ENCODE results near the gene FES.

FES gene

DNA sequence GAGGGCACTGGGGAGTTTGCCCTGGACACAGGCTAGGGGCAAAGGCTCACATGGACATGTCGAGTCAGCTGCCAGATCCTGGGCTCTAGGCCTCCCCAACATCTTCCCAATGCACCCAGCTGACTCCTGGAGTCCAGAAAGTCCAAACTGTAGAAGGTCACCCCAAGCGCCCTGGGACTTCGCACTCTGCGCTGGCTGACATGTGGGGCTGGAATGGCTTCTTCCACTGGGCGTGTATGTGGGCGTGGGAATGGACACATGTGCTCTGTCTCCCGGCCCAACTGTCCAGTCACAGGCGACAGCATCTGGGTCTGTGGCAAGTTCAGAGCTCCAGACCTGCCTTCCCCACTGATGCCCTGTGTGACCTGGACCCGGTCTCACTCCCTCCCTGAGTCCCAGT is 29.2 kb upstream of the FES start:
- TF ChIP-seq GATA2 (IDR thresholded peaks at IDR 0.05; ENCODE audit: low read depth, low read length) = no peak
- TF ChIP-seq GATA3 (IDR thresholded peaks at IDR 0.05; ENCODE audit: low read depth, low read length) = no peak

DNA sequence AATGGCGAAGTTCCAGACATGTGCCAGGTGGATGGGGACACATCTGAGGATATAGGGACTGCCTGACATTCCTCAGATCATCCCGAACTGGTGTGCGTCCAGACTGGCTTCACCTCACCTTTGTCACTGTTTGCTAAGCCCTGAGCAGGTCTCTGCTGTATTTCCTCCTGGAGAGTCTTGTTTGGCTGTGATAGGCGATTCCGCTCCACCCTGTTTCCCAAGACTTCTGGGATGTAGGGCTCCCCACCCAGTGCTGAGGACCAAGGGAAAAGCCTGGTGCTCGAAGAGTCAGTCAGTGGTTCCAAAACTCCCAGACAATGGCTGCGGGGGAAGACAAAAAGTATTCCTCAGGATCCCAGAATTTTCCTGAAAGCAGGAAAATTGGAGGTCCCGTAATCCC is 27.0 kb upstream of the FES start:
- TF ChIP-seq GATA2 (IDR thresholded peaks at IDR 0.05; ENCODE audit: low read depth, low read length) (no peak), GATA3 (IDR thresholded peaks at IDR 0.05; ENCODE audit: low read depth, low read length) (no peak)

DNA sequence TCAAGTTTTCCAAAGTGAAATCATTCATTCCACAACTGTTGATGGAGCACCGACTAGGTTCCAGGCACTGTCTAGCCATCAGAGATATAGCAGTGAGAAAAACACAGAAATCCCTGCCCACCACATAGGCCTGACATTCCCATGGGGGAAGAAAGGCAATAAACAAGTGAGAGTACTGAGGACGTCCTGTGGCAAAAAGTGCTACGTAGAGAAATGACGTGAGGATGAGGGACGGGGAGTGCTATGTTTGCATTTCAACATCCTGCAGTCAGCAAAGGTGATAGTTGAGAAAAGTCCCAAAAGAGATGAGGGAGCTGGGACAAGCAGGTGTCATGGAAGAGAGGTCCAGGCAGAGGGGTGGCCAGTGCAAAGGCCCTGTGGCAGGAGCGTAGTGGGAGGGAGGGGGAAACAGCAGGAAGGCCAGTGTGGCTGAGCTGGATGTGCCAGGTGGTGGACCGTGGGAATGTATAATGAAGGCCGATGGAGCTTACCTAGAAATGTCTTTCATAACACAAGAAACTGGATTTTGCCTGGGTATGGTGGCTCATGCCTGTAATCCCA is 26.3 kb upstream of the FES start:
- TF ChIP-seq GATA2 (IDR thresholded peaks at IDR 0.05; ENCODE audit: low read depth, low read length) = no peak
- no peak for TF ChIP-seq GATA3 (IDR thresholded peaks at IDR 0.05; ENCODE audit: low read depth, low read length)

DNA sequence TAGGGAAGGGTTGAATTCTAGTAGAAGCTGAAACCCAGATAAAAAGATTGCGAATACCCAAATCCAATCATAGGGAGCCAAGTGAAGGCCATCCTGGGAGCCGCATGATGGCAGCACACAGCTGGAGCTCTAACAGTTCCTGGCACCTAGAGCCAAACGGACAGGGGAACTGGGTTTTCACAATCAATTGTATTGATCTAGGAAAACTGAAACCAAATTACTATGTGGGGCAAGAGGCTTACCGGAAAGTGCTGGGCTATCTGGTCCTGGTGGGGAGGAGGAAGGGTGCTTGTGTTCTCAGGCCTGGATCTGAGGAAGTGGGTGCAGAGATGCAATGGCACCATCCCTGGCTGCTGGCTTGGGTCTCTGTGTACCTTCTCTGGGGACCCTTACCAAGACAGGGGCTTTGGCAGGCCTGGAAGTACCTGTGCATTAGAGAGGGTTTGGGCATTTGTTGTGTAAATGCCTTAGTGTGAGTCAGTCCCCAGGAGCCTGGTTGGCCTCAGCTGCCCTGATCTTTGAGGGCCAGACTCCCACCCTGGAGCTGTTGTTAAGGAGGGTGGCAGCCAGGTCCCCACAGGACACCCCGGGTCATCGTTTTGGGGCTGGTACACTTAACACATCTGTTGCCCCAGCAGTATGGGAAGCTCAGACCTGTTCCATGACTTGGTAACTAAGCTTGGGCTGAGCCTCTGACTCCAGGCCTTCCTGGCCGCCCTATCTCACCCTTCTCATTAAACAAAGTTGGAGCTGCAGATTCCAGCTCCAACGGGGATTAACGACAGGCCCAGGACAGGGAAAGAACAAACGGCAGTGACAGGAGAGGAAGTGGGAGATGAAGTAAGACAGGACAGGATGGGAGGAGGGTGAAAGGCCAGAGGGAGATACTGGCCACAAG is 24.8 kb upstream of the FES start:
- TF ChIP-seq GATA3 (IDR thresholded peaks at IDR 0.05; ENCODE audit: low read depth, low read length) (no peak), GATA2 (IDR thresholded peaks at IDR 0.05; ENCODE audit: low read depth, low read length) (no peak)

DNA sequence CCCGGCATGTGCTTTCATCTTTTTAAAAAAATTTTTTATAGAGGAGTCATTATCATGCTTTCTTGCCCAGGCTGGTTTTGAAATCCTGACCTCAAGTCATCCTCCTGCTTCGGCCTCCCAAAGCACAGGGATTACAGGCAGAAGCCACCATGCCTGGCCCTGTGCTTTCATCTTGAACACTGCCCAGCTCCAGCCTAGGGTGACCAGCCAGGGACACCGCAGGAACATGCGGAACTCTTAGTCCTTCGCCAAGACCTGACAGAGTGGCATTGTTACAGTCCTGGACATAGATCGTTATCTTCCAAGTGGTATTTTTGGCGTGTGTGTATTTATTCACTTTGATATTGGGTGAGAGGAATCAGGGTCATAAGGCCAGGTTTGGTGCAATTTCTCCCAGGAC is 23.9 kb upstream of the FES start:
- TF ChIP-seq GATA3 (IDR thresholded peaks at IDR 0.05; ENCODE audit: low read depth, low read length) = no peak
- TF ChIP-seq GATA2 (IDR thresholded peaks at IDR 0.05; ENCODE audit: low read depth, low read length) = peak; percentile 41; the same call in 1 of the 2 replicates

DNA sequence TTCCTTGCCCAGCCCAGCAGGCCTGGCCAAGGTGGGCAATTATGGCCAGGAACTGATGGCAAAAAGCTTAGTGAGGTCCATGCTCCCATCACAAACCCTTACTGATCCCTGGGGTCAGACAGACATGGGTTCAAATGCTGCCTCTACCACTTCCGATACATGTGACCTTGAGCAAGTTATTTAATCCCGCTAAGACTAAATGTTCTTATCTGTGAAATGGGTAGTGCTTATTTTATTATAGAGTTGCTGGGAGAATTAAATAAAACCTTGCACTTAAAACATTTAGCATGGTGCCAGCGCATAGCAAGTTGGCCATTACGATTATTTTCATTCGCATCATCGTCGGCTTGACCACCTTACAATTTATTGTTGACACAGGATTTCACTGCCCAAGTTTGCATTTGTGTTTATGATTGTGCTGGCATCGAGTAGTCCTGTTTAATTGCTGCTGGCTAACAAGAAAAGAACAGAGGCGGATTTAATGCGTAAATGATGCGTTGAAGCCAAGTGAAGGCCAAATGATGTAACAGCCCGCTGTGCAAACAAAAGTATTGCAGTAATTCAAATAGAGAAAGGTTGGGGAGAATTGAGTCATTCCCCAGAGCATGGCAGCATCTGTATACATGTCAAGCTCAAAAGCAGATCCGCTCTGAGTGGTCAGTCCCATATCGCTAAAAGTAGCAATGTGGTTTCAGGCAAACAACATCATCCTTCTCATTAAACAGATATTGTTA is 23.2 kb upstream of the FES start:
- TF ChIP-seq GATA2 (IDR thresholded peaks at IDR 0.05; ENCODE audit: low read depth, low read length) (no peak), GATA3 (IDR thresholded peaks at IDR 0.05; ENCODE audit: low read depth, low read length) (no peak)

DNA sequence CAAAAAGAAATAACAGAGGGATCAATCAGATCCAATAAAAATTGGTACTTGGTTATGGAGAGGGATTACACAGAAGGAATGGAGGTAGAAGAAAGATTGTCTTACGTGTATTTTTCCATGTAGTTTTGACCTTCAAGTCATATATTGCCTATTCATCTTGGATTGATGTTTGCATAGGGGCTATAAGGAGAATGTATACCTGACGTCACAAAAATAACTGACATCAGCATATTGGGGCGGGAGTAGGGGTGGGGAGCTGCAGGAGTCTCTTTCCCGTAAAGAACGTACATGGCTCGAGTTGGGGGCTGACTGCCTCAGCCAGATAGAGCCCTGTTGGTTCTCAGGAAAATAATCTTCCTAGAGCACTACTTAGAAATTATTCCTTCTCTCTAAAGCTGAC is 21.8 kb upstream of the FES start:
- TF ChIP-seq GATA2 (IDR thresholded peaks at IDR 0.05; ENCODE audit: low read depth, low read length) = no peak
- no peak for TF ChIP-seq GATA3 (IDR thresholded peaks at IDR 0.05; ENCODE audit: low read depth, low read length)

DNA sequence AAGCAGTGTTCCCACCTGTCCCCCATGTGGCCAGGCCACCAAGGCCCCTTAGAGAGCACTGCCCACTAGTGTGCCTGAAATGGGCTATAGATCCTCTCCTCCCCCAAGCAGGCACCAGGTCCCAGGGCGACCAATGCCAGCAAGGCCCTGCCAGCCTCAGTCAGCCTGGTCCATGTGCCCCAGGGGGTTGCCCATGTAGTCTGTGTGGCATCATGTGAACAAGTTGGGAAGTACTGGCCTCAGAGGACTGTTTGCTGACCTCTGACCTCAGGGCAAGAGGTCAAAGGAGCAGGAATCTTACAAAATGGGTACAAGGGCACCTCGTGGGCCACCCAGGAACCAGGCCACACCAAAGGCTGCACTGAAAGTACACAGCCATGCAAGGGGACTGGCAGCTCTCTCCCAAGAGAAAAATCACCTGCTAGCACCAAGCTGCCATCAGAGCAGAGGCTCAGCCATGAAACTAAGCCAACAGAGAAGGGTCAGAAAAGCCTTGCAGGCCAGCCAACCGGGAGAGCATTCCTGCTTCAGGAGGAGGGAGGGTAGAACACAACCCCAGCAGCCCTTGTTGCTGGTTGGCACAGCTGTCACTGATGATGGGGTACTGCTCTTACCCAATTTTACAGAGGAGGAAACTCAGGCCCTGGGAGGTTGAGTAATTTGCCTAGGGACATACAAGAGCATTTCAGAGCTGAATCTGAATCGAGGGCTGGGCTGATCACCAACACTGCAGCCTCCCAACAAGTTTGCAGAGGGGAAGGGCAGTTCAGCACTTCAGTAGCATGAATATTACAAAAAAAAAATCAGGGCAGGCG is 21.1 kb upstream of the FES start:
- TF ChIP-seq GATA3 (IDR thresholded peaks at IDR 0.05; ENCODE audit: low read depth, low read length) (no peak), GATA2 (IDR thresholded peaks at IDR 0.05; ENCODE audit: low read depth, low read length) (no peak)

DNA sequence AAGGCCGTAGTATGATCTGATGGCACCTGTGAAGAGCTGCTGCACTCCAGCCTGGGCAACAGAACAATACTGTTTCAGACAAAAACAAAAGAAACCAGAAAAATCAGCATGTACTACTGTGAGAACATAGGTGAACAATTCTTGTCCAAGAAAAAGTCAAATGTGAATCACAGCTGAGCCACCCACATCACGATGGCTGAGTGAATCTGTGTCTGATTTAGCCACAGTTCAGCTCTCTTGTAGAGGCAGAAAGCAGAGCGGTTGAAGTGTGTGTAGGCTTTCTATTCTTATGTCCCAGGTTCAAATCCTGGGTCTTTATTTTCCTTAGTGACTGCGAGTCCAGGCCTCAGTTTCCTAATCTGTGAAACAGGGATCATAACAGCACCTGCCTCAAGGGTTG is 20.3 kb upstream of the FES start:
- TF ChIP-seq GATA3 (IDR thresholded peaks at IDR 0.05; ENCODE audit: low read depth, low read length) = no peak
- no peak for TF ChIP-seq GATA2 (IDR thresholded peaks at IDR 0.05; ENCODE audit: low read depth, low read length)

DNA sequence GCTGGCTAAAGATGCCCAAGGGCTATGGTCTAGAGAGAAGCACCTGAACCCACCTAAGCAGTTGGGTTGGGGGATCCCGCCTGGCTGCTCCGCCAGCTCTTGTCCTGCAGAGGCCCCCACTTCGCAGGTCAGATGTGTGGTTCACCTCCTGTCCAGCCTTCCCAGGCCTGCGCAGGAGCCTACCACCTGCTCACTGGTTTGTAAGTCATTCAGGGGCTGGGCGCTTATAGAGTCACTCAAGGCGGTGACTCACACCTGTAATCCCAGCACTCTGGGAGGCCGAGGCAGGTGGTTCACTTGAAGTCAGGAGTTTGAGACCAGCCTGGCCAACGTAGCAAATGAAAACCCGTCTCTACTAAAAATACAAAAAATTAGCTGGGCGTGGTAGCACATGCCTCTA is 19.8 kb upstream of the FES start:
- TF ChIP-seq GATA2 (IDR thresholded peaks at IDR 0.05; ENCODE audit: low read depth, low read length) (no peak), GATA3 (IDR thresholded peaks at IDR 0.05; ENCODE audit: low read depth, low read length) (no peak)

DNA sequence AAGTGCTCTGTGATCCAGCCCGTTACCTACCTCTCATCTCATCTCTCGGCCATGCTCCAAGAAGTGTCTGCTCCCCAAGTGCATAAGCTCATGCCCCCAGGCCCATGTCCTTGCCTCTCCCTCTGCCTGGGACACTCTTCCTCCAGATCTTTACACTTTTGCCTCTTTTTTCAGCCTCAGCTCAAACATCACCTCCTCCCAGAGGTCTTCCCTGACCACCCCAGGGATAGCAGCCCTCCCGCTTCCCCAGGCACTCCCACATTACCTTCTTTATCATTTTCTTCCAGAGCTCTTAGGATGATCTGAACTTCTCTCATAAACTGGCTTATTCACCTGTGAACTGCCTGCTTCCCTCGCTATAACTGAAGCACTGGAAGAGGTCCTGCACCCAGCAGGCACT is 18.6 kb upstream of the FES start:
- no peak for TF ChIP-seq GATA2 (IDR thresholded peaks at IDR 0.05; ENCODE audit: low read depth, low read length)
- TF ChIP-seq GATA3 (IDR thresholded peaks at IDR 0.05; ENCODE audit: low read depth, low read length) = no peak

DNA sequence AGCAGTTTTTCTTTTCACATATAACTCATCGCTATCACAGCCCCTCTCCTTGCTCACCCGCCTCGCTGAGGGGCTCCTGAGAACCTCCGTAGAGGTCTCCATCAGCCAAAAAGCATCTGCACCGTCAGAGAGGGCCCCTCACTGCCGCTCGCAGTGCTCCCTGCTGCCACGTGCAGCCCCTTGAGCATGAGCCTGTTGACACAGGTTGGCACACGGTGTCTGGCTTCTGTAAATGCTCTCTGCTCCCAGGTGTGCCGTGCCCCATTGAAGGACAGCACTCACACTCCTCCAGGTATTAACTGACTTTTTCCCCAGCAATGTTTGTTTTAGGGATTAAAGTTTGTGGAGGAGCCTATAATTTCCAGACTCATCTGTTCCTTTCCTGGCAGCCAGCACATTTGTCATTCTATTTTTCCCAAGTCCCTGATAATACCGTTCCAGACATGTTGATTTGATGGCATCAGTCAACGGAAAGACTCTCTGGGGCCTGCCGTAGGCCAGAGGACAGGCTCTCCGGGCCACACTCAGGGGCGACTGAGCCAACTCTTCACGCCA is 18.1 kb upstream of the FES start:
- no peak for TF ChIP-seq GATA3 (IDR thresholded peaks at IDR 0.05; ENCODE audit: low read depth, low read length)
- TF ChIP-seq GATA2 (IDR thresholded peaks at IDR 0.05; ENCODE audit: low read depth, low read length) = no peak

DNA sequence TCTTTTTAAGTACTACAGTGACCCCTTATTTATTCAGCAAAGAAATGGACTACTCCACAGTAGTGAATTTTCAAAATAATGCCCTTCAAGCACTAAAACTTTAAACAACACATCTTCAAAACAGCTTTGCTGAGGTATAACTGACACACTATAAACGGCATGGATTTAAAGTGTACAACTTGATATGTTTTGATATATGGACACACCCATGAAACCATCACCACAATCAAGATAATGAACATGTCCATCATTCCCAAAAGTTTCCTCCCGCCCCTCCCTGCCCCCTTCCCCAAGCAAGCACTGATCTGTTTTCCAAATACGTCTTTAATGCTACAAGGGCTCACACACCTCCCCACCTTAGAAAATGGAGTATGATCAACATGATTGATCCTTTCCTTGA is 17.5 kb upstream of the FES start:
- TF ChIP-seq GATA2 (IDR thresholded peaks at IDR 0.05; ENCODE audit: low read depth, low read length) (no peak), GATA3 (IDR thresholded peaks at IDR 0.05; ENCODE audit: low read depth, low read length) (no peak)
